ENCODE data around the gene SGCA.

Gene SGCA

DNA sequence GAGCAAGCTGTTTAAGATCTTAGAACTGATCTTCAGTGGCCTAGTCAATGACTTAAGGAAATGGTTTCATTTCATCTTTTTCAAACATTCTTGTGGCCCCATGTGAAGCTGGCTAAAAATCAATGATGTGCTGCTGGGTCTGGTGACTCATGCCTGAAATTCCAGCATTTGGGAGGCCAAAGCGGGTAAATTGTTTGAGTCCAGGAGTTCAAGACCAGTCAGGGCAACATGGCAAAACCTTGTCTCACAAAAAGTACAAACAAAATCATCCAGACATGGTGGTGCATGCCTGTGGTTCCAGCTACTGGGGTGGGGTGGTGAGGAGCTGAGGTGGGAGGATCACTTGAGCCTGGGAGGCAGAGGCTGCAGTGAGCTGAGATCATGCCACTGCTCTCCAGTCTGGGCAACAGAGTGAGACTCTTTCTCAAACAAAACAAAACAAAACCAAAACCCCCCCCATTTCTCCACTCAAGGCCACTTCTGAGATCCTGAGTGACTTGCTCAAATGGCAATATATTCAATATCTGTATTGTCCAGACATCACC is 53.0 kb downstream of the SGCA start:
- in situ Hi-C loops (cut with MboI; ENCODE audit: low sequenced_read_pairs), result no loop called here

DNA sequence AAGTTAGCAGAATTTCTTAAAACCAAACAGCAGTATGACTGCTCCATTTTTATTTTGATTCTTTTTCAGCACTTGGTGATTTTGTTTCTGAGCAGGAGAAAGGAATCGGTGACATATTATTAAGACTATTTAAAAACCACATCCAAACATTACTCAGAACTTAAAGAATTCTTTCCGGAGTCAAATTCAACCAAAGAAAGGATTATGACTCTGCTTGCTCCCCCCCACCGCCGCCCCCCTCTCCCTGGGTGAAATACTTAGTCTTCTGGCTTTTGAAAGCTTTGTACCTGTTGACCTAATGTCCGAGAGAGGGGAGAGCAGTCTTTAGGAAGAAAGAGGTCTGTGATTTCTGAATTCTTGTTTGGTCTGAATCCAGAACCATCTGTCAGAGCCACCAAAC is 53.5 kb downstream of the SGCA start:
- in situ Hi-C loops (cut with MboI; ENCODE audit: low sequenced_read_pairs), result no loop called here

DNA sequence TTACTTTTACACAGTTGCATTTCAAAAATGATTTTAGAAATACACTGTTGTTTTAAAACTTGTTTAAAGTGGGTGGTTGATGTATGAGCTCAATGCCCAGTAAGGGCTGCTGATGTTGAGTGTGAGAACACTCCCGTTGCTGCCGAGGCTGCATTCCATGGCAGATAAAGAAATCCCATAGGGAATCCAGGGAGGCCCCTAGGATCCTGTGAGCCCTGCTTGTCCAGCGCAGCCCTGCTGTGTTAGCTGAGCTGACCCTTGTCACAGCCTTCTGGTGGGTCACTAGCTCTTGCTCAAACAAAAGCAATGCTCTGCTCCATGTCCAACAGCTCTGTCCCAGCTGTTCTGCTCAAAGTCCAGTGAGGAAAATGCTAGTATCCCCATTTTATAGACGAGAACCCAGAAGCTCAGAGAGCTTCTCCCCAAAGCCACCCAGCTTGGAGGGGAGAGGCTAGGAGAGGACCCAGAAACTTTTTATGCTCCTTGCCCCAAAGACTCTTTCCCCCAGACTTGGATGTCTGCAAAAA is 54.2 kb downstream of the SGCA start:
- in situ Hi-C loops (cut with MboI; ENCODE audit: low sequenced_read_pairs), result no loop called here

DNA sequence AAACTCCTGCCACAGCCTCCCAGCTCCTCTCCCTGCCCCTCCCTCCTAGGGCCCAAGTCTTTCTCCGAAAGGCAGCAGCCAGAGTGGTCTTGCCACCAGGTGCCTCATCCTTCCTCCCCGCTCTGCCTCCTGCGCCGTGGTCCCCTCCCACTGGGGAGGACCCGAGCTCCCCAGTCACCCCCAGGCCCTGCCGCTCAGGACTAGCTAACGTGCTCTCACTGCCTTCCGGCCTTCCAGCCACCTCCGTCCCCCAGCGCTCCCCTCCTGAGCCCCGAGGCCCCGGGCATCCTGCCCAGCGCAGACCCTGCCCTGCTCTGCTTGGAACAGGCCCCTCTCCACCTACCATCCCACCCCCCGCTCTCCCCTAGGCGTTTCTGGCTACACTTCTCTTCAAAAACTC is 55.0 kb downstream of the SGCA start:
- in situ Hi-C loops (cut with MboI; ENCODE audit: low sequenced_read_pairs), result no loop called here

DNA sequence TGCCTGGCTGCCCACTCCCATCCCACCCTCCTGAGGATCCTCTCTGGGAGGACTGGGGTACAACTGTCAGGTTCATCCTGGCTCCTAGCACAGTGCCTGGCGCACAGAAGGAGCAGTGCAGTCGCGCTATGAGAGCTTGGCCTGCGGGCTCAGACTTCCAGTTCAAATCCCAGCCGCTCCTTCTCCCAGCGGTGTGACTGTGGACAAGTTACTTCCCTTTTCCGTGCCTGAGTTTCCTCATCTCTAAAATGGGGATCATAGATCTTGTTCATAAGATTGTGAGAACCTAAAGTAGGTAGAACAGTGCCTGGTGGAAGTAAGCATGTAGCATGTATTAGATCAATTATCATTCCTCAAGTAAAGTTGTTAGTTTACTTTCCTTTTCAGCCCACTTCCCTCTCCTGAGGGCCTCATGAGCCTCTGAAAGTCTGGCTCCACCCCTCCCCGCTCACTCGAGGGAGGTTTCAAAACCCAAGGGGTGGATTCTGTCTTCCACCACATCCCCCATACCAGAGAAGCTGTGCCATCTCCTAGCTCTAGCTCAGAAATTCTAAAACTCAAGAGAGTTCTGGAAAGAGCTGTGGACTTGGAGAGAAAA is 55.6 kb downstream of the SGCA start:
- in situ Hi-C loops (cut with MboI; ENCODE audit: low sequenced_read_pairs), result no loop called here

DNA sequence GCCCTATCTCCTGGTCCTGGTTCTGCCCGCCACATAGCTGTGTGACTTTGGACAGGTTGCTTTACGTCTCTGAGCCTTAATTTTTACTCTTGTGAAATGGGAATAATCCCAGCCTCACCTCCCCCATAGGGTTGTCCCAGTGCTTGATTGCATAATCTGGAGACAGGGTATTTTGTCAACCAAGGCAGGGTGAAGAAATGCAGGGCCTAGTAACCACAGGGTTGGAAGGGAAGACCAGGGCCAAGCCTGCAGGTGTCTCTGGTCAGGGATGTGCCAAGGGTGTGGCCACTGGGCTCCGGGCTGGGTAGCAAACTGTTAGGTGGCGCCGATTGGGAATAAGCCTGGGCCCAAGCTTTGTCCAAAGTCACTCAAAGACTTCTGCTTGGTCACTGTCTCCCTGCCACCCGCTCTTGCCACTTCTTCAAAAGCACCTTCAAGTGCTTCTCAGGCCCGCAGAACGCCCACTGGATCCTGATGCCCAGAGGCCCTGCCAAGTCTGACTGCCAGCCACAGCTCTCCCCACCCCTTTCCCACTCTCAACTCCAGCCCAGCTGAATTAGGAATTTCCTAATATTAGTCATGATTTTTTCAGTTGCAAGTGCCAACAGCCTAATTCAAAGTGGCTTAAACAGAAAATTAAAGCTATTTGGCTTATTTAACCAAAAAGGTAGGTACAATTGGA is 56.2 kb downstream of the SGCA start:
- in situ Hi-C loops (cut with MboI; ENCODE audit: low sequenced_read_pairs), result no loop called here

DNA sequence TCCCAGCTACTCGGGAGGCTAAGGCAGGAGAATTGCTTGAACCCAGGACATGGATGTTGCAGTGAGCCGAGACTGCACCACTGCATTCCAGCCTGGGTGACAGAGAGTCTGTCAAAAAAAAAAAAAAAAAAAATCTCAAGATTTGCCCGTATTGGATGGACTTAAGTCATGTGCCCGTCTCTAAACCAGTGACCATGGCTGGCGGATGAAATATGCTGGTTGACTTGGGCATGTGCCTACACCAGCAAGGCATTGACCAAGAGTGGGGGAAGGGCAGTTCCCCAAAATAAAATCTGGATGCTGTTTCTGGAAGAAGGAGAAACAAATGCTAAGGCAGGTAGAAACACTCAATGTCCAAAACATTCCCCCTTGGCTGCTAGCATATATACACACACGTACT is 57.1 kb downstream of the SGCA start:
- in situ Hi-C loops (cut with MboI; ENCODE audit: low sequenced_read_pairs), result no loop called here
